ENCODE measurements around the gene FOXJ2.
"Not testable (repeated sequence)": the region's sequence is repeated elsewhere in the genome, so short reads cannot be mapped to it uniquely, and the experiment has no call there.

The FOXJ2 gene

DNA sequence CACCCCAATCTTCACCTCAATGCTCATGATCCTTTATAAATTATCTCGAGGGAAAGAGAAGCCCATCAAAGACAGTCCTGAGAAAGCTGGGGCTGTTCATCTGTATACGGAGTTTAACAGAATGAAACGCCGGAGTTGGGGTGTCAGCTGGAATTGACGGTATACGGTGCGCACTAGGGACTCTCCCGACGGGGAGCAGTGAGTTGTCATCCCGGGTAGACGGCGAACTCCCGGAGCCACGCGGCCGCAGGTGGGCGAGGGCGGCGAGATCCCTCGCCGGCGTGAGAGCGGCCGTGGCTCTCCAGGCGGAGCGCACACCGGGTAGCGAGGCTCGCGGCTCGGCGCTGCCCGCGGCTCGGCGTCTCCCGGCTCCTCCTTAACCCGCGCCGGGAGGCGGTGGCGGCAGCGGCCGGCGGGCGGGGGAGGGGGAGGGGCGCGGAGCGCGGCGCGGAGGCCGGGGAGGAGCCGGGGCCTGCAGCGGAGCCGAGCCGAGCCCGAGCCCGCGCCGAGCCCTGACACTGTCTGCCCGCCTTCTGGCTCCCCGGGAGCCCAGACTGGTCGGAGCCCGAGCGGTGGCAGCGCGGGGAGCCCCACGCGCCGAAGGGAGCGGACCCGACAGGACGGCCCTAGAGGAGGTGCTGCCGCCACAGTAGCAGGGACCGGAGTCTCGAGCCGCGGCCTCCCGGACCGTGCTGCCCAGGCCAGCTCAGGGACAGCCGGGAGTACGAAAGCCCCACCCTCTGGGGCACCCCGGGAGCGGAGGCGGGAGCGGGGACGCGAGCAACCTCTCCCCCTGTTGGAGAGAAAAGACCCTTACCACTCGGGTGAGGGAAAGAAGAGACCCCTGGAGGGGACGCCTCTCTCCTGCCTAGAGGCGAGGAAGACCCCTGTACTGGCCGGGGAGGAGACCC, at the start of gene FOXJ2:
Gene FOXJ2 (plus strand): TSS at position 475 of the 911 bp plus-strand sequence. CDS start 7,117 bp downstream, outside the sequence.
- DNase-seq (ENCODE audit: insufficient read length, low spot score) (peak; percentile 55), FAIRE-seq (no peak)
- peak; percentile 65 for TF ChIP-seq POLR2A (IDR thresholded peaks at IDR 0.05; ENCODE audit: low read depth, low read length)

- not testable (repeated sequence) for DNase-seq (ENCODE audit: insufficient read length, low spot score); FAIRE-seq
Measured at GRCh38 chr12:7983019-7983418, 49.5 kb upstream of the FOXJ2 start.

DNA sequence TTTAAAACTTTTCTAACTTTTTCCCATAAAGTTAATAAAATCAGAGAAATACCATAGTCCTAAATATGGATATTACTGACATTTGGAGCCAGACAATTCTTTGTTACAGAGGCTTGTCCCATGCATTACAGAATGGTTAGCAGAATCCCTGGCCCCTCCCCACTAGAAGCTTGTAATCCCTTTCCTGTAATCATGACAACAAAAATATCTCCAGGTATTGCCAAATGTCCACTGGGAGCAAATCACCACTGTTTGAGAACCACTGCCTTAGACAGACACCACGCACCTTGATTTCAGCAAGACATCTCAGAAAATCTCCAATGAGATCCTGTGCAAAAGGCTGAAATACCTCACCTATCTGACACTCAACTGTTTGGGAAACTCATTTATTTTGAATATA, 49.1 kb upstream of the FOXJ2 start:
- DNase-seq (ENCODE audit: insufficient read length, low spot score); FAIRE-seq: not testable (repeated sequence)

DNA sequence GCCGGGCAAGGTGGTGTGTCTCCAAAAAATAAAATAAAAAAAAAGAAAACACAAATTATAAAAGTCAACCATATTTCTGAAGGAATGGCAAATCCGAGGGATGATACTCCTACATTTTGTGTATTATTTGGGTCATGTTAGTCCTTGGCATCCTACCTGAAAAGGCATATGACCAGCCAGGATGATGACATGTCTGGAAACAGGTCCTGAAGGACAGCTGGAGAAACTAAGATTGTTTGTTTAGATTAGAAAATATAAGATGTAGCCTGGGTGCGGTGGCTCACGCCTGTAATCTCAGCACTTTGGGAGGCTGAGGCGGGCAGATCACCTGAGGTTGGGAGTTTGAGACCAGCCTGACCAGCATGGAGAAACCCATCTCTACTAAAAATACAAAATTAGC, 47.6 kb upstream of the FOXJ2 start:
- DNase-seq (ENCODE audit: insufficient read length, low spot score) (no peak), FAIRE-seq (no peak)
- TF ChIP-seq POLR2A (IDR thresholded peaks at IDR 0.05; ENCODE audit: low read depth, low read length) = no peak

DNA sequence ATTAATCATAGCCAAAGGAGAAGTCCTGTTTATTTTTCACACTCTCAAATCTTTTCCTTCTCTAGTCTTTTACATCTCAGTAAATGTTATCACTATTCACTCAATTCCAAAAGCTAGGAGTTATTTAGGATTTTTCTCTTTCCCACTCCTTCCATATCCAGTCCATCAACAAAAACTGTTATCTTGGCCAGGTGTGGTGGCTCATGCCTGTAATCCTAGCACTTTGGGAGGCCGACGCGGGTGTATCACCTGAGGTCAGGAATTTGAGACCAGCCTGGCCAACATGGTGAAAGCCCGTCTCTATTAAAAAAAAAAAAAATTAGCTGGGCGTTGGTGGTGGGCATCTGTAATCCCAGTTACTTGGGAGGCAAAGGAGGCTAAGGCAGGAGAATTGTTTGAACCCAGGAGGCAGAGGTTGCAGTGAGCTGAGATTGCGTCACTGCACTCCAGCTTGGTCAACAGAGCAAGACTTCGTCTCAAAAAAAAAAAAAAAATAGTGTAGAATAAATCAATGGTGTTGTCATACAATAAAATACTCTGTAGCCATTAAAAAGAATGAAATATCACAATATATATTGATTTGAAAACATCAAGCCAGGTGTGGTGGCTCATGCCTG, 46.6 kb upstream of the FOXJ2 start:
- TF ChIP-seq POLR2A (IDR thresholded peaks at IDR 0.05; ENCODE audit: low read depth, low read length) = no peak
- FAIRE-seq (no peak), DNase-seq (ENCODE audit: insufficient read length, low spot score) (no peak)

DNA sequence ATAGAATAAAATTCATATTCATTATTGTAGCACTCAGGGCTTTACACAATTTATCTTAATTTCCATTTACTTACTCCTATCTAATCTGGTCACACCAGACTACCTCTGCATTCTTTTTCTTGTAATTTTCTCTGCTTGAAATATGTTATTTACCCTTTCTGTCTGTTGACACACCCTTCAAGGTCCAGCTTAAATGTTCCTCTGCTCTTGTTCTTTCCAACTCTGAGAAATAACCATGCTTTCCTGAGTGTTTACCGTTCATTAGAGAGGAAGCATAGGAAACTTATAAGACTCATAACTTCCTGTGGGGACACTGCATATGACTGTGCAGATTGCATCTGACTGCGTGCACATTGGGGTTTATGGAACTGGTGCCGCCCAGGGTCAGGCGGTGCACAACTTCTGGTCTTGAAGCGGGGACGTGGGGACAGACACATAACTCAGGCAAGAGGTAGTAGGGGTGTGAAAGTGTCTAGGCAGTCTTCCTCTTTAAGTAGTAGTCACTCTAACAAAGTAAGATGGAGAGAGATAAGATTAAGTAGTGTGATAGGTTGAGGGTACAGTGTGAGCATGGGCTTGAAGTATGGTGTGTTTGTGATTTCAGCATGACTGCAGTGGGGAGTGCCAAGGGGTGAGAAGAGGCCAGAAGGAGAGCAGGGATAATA, 42.6 kb upstream of the FOXJ2 start:
- TF ChIP-seq POLR2A (IDR thresholded peaks at IDR 0.05; ENCODE audit: low read depth, low read length) = no peak
- DNase-seq (ENCODE audit: insufficient read length, low spot score) = no peak
- no peak for FAIRE-seq

DNA sequence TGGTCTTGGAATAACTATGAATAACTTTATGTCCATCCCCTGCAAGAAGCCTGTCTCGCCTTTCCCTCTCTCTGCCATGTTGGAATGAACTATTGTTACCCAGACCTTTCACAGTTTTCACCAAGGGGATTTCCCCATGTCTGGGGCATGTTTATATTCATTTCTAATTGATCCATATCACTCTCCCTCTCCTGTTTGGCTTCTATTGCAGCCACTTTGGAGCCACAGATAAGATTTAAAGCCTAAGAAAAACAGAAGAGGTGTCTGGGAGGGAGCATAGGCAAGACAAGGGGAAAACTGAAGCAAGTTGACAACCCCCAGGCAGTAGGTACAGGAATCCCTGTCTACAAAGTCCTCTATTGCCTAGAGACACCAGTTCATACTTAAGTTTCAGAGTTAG, 41.0 kb upstream of the FOXJ2 start:
- no peak for TF ChIP-seq POLR2A (IDR thresholded peaks at IDR 0.05; ENCODE audit: low read depth, low read length)
- DNase-seq (ENCODE audit: insufficient read length, low spot score) (no peak), FAIRE-seq (no peak)

- no peak for DNase-seq (ENCODE audit: insufficient read length, low spot score)
- TF ChIP-seq POLR2A (IDR thresholded peaks at IDR 0.05; ENCODE audit: low read depth, low read length) = no peak
Measured at GRCh38 chr12:7994731-7995205, 37.7 kb upstream of the FOXJ2 start.

DNA sequence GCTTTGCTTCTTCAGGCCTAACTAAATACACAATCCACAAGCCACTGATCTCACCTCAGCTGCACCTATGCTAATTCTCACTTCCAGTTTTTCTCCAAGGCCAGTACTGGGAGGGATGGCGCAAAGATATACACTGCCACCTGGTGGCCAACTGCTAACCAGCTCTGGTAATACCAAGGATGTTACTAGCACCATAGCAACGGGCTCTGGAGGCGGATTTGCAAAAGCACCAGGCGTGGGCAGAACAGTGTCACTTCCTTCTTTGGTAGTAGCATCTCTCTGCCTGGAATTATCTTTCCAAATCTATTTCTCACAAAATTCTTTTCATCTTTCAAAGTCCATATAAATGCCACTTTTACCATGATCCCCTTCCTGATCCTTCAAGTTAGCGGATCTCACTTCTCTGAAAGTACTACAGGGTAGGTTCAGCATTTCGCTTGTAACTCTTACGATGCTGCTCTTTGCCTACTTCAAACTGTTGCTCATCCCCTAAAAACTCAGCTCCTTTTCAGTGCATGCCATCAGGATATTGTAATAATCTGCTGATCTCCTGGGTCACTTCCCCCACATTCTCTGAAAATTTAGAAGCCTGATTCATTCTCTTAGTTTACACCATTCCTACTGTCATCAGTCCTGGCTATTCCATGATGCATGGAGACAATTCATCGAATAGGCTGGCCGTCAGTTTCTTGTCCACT, 37.1 kb upstream of the FOXJ2 start:
- no peak for DNase-seq (ENCODE audit: insufficient read length, low spot score)
- peak; percentile 84 for FAIRE-seq
- no peak for TF ChIP-seq POLR2A (IDR thresholded peaks at IDR 0.05; ENCODE audit: low read depth, low read length)

More at GRCh38 chr12:7994731-7995205, 37.7 kb upstream of the FOXJ2 start:
- peak; percentile 91 for FAIRE-seq

- not testable (repeated sequence) for DNase-seq (ENCODE audit: insufficient read length, low spot score); FAIRE-seq
Measured at GRCh38 chr12:8000827-8001226, 31.7 kb upstream of the FOXJ2 start.

DNA sequence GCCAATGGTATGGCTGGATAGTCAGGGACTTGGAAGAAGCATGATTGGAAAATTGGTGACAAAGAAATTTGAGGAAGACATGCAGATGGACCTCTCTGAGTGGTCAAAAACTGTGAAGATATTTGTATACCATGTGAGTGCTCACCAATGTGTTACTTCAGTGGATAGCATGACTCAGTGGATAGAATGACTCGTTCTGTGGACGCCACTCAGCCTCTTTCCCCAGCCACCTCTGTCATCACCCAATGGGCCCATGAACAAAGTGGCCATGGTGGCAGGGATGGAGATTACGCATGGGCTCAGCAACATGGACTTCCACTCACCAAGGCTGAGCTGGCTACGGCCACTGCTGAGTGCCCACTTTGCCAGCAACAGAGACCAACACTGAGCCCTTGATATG, 31.0 kb upstream of the FOXJ2 start:
- DNase-seq (ENCODE audit: insufficient read length, low spot score) = not testable (repeated sequence)

DNA sequence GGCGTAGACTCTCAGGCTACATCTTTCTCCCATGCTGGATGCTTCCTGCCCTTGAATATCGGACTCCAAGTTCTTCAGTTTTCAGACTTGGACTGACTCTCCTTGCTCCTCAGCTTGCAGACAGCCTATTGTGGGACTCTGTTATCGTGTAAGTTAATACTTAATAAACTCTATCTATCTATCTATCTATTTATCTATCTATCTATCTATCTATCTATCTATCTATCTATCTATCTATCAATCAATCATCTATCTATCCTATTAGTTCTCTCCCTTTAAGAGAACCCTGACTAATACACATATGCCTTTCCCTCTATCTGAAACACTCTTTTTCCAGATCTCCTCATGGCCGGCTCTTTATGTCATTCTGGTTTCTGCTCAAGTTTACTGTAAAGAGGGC, 27.6 kb upstream of the FOXJ2 start:
- DNase-seq (ENCODE audit: insufficient read length, low spot score); FAIRE-seq: not testable (repeated sequence)

More for the DNA sequence above, 31.0 kb upstream of the FOXJ2 start:
- FAIRE-seq = not testable (repeated sequence)

DNA sequence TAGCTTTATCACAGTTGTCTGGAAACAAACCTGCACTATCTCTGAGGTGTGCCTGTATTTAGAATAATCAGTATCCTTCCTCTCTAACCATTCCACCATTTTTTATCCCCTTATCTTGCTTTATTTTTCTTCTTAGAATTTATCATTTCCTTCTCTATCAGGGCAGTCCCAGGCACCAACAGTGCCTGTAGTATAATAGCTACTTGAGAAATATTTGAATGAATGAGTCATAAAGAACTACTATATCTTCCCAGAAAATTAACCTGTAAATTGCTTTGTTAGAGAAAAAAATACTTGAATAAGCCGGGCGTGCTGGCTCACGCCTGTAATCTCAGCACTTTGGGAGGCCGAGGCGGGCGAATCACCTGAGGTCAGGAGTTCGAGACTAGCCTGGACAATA, 21.2 kb upstream of the FOXJ2 start:
- FAIRE-seq (no peak), DNase-seq (ENCODE audit: insufficient read length, low spot score) (peak; percentile 50)
- TF ChIP-seq POLR2A (IDR thresholded peaks at IDR 0.05; ENCODE audit: low read depth, low read length) = no peak
